ENCODE data around the gene FOXC1. TPM values are rescaled to one million over a fixed set of nuclear protein-coding genes. Genes with fewer than 3 reads are reported as not detected.

The FOXC1 gene
- total and polyA plus RNA-seq, 2 experiments from 2014 or later, result 3.3 to 11.1 TPM

GRCh38 chr6:1634081-1634480 is 24.4 kb downstream of the FOXC1 start:
- Histone ChIP-seq H3K79me2 (ENCODE audit: insufficient read depth) (no peaks in the 10 kb centered on the region), H3K36me3 (ENCODE audit: low read depth) (no peaks in the 10 kb centered on the region), H3K9me3 (ENCODE audit: low read depth) (no peaks in the 10 kb centered on the region), H3F3A (ENCODE audit: insufficient read depth) (no peaks in the 10 kb centered on the region), H4K20me1 (ENCODE audit: insufficient read depth) (no peaks in the 10 kb centered on the region), H3K27ac (no peak overlapping the region), H3K27me3 (replicated peaks; ENCODE audit: insufficient read depth) (no peaks in the 10 kb centered on the region), H3K4me1 (ENCODE audit: insufficient read depth) (no peaks in the 10 kb centered on the region), H3K9me2 (ENCODE audit: insufficient read depth) (no peaks in the 10 kb centered on the region), H3K4me3 (no peak overlapping the region), H3K9ac (no peak overlapping the region), H3K4me2 (ENCODE audit: unreplicated experiment) (no peak overlapping the region), H2AFZ (no peak overlapping the region)
- no peak for DNase-seq
- in situ Hi-C loops (cut with MboI), result no loop called here
- WGBS, 2 experiments (ENCODE audit: low coverage in 1 of 2, low lambda C conversion rate in 2 of 2, missing lambda C conversion rate in 2 of 2), result 84 to 87% methylated on average over 4 of the region's 4 CpGs
- TF ChIP-seq EZH2 (IDR thresholded peaks at IDR 0.05; ENCODE audit: insufficient read depth, poor library complexity, severe bottlenecking) (no peak), EZH2phosphoT487 (IDR thresholded peaks at IDR 0.05; ENCODE audit: insufficient read depth, low read depth) (no peak)

DNA sequence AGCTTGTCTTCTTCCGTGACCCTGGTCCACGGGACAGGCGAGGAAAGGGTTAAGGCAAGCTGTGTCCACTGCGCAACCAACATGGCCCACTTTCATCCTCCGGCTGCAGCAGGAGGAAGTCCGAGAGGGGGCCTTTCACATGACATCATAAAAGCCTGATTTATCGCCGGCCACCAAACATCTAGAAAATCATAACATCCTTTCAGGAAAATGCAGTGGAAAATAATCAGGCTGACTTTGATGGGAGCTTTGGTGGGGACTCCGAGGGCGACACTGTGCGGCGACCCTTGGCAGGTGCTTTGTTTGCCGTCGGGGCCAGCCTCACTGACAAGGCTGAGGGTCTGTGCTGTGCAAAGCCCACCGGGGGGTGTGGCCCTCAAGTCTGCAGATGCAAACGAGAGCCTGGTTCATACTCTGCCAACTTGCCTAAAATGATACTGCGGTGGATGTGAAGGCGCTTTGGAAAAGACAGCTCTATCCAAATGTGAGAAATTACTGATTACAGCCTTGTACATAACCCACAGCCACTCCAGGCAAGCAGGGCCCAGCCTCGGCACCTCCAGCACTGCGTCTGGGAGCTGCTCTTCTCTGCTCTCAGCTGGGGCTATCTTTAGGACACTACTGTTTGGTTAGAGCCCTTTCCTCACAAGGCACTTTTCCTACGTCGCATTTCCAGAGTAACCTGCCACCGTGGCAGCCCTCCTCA is 25.7 kb downstream of the FOXC1 start:
- H3K79me2 ChIP-seq (ENCODE audit: insufficient read depth), result no peaks in the 10 kb centered on the region
- no peaks in the 10 kb centered on the region for H4K20me1 ChIP-seq (ENCODE audit: insufficient read depth)
- H3K9me2 ChIP-seq (ENCODE audit: insufficient read depth), result no peaks in the 10 kb centered on the region
- H3K4me3 ChIP-seq, result no peak overlapping the region
- TF ChIP-seq EZH2 (IDR thresholded peaks at IDR 0.05; ENCODE audit: insufficient read depth, poor library complexity, severe bottlenecking) (no peak), EZH2phosphoT487 (IDR thresholded peaks at IDR 0.05; ENCODE audit: insufficient read depth, low read depth) (no peak)
- H2AFZ ChIP-seq, result no peak overlapping the region
- 75 to 79% methylated on average over 23 of the region's 23 CpGs for WGBS, 2 experiments (ENCODE audit: low coverage in 1 of 2, low lambda C conversion rate in 2 of 2, missing lambda C conversion rate in 2 of 2)
- no peak for DNase-seq
- H3K27me3 ChIP-seq (replicated peaks; ENCODE audit: insufficient read depth), result no peaks in the 10 kb centered on the region
- in situ Hi-C loops (cut with MboI), result no loop called here
- H3K27ac ChIP-seq, result no peak overlapping the region
- no peaks in the 10 kb centered on the region for H3F3A ChIP-seq (ENCODE audit: insufficient read depth)
- no peaks in the 10 kb centered on the region for H3K9me3 ChIP-seq (ENCODE audit: low read depth)
- H3K9ac ChIP-seq, result no peak overlapping the region
- H3K4me1 ChIP-seq (ENCODE audit: insufficient read depth), result no peaks in the 10 kb centered on the region
- no peak overlapping the region for H3K4me2 ChIP-seq (ENCODE audit: unreplicated experiment)
- H3K36me3 ChIP-seq (ENCODE audit: low read depth), result no peaks in the 10 kb centered on the region

DNA sequence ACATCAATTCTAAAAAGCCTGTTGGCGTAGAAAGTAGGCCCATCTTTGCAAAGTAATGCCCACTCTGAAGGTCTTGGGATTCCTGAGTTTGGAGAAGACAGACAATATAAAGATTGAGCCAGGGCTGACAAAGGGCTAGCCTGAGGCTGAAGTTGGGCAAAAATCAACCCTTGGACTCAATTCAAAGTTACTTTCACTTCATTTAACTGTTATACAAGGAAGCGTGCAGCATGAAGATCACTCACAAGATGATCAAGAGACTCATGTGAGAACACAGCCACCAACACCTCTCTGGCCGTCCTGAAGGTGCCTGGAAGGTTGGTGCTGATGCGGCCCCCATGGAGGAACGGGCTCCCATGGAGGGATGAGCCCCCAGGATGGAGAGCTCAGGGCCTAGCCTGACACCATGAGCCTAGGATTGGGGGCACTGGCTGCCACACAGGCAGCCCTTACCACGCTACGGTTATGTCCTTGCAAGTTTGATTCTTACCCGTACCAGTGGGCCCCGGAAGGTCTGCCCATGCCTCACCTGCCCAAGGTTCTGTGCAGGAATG is 26.6 kb downstream of the FOXC1 start:
- Histone ChIP-seq H3K9me2 (ENCODE audit: insufficient read depth) (no peaks in the 10 kb centered on the region), H3K4me2 (ENCODE audit: unreplicated experiment) (no peak overlapping the region), H3K79me2 (ENCODE audit: insufficient read depth) (no peaks in the 10 kb centered on the region), H3K27ac (no peak overlapping the region), H3K9me3 (ENCODE audit: low read depth) (no peaks in the 10 kb centered on the region), H3K9ac (no peak overlapping the region), H3K36me3 (ENCODE audit: low read depth) (no peaks in the 10 kb centered on the region), H3F3A (ENCODE audit: insufficient read depth) (no peaks in the 10 kb centered on the region), H2AFZ (no peak overlapping the region), H3K27me3 (replicated peaks; ENCODE audit: insufficient read depth) (no peaks in the 10 kb centered on the region), H4K20me1 (ENCODE audit: insufficient read depth) (no peaks in the 10 kb centered on the region), H3K4me3 (no peak overlapping the region), H3K4me1 (ENCODE audit: insufficient read depth) (no peaks in the 10 kb centered on the region)
- DNase-seq, result no peak
- no peak for TF ChIP-seq EZH2phosphoT487 (IDR thresholded peaks at IDR 0.05; ENCODE audit: insufficient read depth, low read depth)
- in situ Hi-C loops (cut with MboI), result no loop called here
- 93 to 97% methylated on average over 9 of the region's 9 CpGs for WGBS, 2 experiments (ENCODE audit: low coverage in 1 of 2, low lambda C conversion rate in 2 of 2, missing lambda C conversion rate in 2 of 2)

DNA sequence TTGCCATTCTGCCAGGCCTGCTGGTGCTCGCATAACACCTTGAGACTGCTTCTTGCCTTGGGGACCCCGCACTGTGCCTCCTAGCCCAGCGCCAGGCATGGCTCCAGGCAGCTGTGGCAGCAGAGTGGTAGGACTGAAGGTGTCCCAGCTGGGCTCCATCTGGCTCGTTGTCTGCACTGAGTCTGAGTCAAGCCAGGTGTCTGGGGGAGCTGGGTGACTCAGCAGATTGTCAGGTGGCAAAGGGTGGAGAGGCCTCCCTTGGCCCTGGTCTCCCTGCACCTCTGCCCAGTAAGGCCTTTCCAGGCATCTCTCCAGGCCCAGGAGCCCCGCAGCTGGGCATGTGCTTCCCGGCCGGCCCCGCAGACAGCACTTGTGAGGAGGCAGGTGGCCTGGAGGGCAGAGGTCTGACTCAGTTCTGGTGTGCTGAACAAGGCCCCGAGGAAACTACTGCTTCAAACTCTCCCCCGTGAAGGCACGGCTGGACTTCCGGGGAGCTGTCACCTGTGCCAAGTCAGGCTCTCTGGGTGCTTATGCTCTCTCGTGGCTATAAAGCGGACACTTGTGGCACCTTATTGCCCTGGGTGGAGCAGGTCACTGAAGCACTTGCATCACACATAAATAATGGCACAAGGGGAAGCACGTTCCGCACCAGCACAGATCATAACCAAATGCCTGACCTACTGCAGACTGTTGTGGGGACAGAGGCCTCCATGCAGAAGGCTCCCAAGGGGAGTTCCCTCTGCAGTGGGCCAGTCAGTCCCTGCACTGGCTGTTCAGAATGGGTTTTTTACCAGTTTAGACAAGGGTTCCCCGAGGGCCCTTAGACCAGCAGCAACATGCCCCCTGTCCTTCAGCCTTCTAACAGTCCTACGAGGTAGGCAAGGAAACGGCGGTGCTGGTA is 27.5 kb downstream of the FOXC1 start:
- no peaks in the 10 kb centered on the region for H3K27me3 ChIP-seq (replicated peaks; ENCODE audit: insufficient read depth)
- no peaks in the 10 kb centered on the region for H4K20me1 ChIP-seq (ENCODE audit: insufficient read depth)
- no peaks in the 10 kb centered on the region for H3K9me3 ChIP-seq (ENCODE audit: low read depth)
- no peaks in the 10 kb centered on the region for H3K79me2 ChIP-seq (ENCODE audit: insufficient read depth)
- in situ Hi-C loops (cut with MboI), result no loop called here
- TF ChIP-seq EZH2phosphoT487 (IDR thresholded peaks at IDR 0.05; ENCODE audit: insufficient read depth, low read depth), result no peak
- no peak for TF ChIP-seq EZH2 (IDR thresholded peaks at IDR 0.05; ENCODE audit: insufficient read depth, poor library complexity, severe bottlenecking)
- no peaks in the 10 kb centered on the region for H3F3A ChIP-seq (ENCODE audit: insufficient read depth)
- H2AFZ ChIP-seq, result no peak overlapping the region
- no peak overlapping the region for H3K27ac ChIP-seq
- H3K4me1 ChIP-seq (ENCODE audit: insufficient read depth), result no peaks in the 10 kb centered on the region
- no peak overlapping the region for H3K4me3 ChIP-seq
- 87 to 88% methylated on average over 20 of the region's 20 CpGs for WGBS, 2 experiments (ENCODE audit: low coverage in 1 of 2, low lambda C conversion rate in 2 of 2, missing lambda C conversion rate in 2 of 2)
- no peaks in the 10 kb centered on the region for H3K36me3 ChIP-seq (ENCODE audit: low read depth)
- no peaks in the 10 kb centered on the region for H3K9me2 ChIP-seq (ENCODE audit: insufficient read depth)
- no peak for DNase-seq
- H3K9ac ChIP-seq, result no peak overlapping the region
- H3K4me2 ChIP-seq (ENCODE audit: unreplicated experiment), result no peak overlapping the region
